ENCODE data around the gene NPHP3. TPM values are rescaled to one million over a fixed set of nuclear protein-coding genes. Genes with fewer than 3 reads are reported as not detected.

NPHP3 gene
- 5.4 TPM for polyA plus RNA-seq (2012; ENCODE audit: insufficient read length, low read depth)

GRCh38 chr3:132722165-132723023 lies at the start of gene NPHP3:
TSS of gene NPHP3 (minus strand) at chr3:132722409. CDS start at chr3:132722355, 54 bp downstream.
- peak; percentile 68; the same call in 1 of the 2 replicates for TF ChIP-seq POLR2AphosphoS5 (IDR thresholded peaks at IDR 0.05; ENCODE audit: low read depth, low read length)
- TF ChIP-seq TAF1 (IDR thresholded peaks at IDR 0.05; ENCODE audit: borderline replicate concordance, insufficient read depth, low read length), result no peak
- TF ChIP-seq SIN3A (IDR thresholded peaks at IDR 0.05; ENCODE audit: borderline replicate concordance, insufficient read depth, low read length), result no peak
- peak; percentile 10 for TF ChIP-seq FOXP2 (optimal IDR thresholded peaks at IDR 0.05; ENCODE audit: borderline replicate concordance, extremely low read depth, extremely low read length, insufficient read depth)
- TF ChIP-seq REST (IDR thresholded peaks at IDR 0.05; ENCODE audit: insufficient read depth in 1 of 2, low read depth in 2 of 2, low read length in 2 of 2), result no peak

GRCh38 chr3:132758740-132759139 lies 36.5 kb upstream of the NPHP3 start:
- TF ChIP-seq FOXP2 (optimal IDR thresholded peaks at IDR 0.05; ENCODE audit: borderline replicate concordance, extremely low read depth, extremely low read length, insufficient read depth) (no peak), REST (IDR thresholded peaks at IDR 0.05; ENCODE audit: insufficient read depth in 1 of 2, low read depth in 2 of 2, low read length in 2 of 2) (no peak), SIN3A (IDR thresholded peaks at IDR 0.05; ENCODE audit: borderline replicate concordance, insufficient read depth, low read length) (no peak)

GRCh38 chr3:132756108-132756650 lies 34.0 kb upstream of the NPHP3 start:
- TF ChIP-seq FOXP2 (optimal IDR thresholded peaks at IDR 0.05; ENCODE audit: borderline replicate concordance, extremely low read depth, extremely low read length, insufficient read depth), result no peak
- TF ChIP-seq POLR2AphosphoS5 (IDR thresholded peaks at IDR 0.05; ENCODE audit: low read depth, low read length), result no peak
- no peak for TF ChIP-seq SIN3A (IDR thresholded peaks at IDR 0.05; ENCODE audit: borderline replicate concordance, insufficient read depth, low read length)
- TF ChIP-seq REST (IDR thresholded peaks at IDR 0.05; ENCODE audit: insufficient read depth in 1 of 2, low read depth in 2 of 2, low read length in 2 of 2), result no peak
- TF ChIP-seq TAF1 (IDR thresholded peaks at IDR 0.05; ENCODE audit: borderline replicate concordance, insufficient read depth, low read length), result no peak

GRCh38 chr3:132753946-132754345 lies 31.7 kb upstream of the NPHP3 start:
- TF ChIP-seq REST (IDR thresholded peaks at IDR 0.05; ENCODE audit: insufficient read depth in 1 of 2, low read depth in 2 of 2, low read length in 2 of 2), result no peak
- TF ChIP-seq TAF1 (IDR thresholded peaks at IDR 0.05; ENCODE audit: borderline replicate concordance, insufficient read depth, low read length), result no peak
- TF ChIP-seq FOXP2 (optimal IDR thresholded peaks at IDR 0.05; ENCODE audit: borderline replicate concordance, extremely low read depth, extremely low read length, insufficient read depth), result no peak
- TF ChIP-seq POLR2AphosphoS5 (IDR thresholded peaks at IDR 0.05; ENCODE audit: low read depth, low read length), result no peak
- TF ChIP-seq SIN3A (IDR thresholded peaks at IDR 0.05; ENCODE audit: borderline replicate concordance, insufficient read depth, low read length), result no peak

Measured in PFSK-1 (cell line).